ENCODE measurements around the gene PAH.

- TF ChIP-seq ZNF565 (CRISPR knock-in tag; conservative IDR thresholded peaks at IDR 0.05; ENCODE audit: low read depth) (no peak), ISL1 (CRISPR knock-in tag; IDR thresholded peaks at IDR 0.05) (no peak), PPARA (CRISPR knock-in tag; IDR thresholded peaks at IDR 0.05; ENCODE audit: borderline replicate concordance) (no peak), CREB5 (CRISPR knock-in tag; IDR thresholded peaks at IDR 0.05; ENCODE audit: low read depth) (no peak), RARB (CRISPR knock-in tag; IDR thresholded peaks at IDR 0.05) (no peak), SNAI2 (CRISPR knock-in tag; IDR thresholded peaks at IDR 0.05) (no peak)
Observed at GRCh38 chr12:102920271-102920670, 3.2 kb upstream of the PAH start.
